VCaP (cell line): ENCODE results near the gene GSTK1.

ENCODE experiments used
- H3K27ac ChIP-seq: fragments of 450-650 bp; 2 replicates; pipeline ENCODE4 v1.5.1; 2017
- TF ChIP-seq, protein P1 (sequence below): fragments of 450-650 bp; conservative IDR thresholded peaks from 2 replicates; pipeline ENCODE4 v1.5.1; 2017; ENCODE audit warnings: mild to moderate bottlenecking, moderate library complexity

Gene GSTK1

GRCh38 chr7:143233816-143234532, 29.3 kb upstream of the GSTK1 start:
- H3K27ac ChIP-seq: no peak overlapping the region
- TF ChIP-seq, protein P1, sequence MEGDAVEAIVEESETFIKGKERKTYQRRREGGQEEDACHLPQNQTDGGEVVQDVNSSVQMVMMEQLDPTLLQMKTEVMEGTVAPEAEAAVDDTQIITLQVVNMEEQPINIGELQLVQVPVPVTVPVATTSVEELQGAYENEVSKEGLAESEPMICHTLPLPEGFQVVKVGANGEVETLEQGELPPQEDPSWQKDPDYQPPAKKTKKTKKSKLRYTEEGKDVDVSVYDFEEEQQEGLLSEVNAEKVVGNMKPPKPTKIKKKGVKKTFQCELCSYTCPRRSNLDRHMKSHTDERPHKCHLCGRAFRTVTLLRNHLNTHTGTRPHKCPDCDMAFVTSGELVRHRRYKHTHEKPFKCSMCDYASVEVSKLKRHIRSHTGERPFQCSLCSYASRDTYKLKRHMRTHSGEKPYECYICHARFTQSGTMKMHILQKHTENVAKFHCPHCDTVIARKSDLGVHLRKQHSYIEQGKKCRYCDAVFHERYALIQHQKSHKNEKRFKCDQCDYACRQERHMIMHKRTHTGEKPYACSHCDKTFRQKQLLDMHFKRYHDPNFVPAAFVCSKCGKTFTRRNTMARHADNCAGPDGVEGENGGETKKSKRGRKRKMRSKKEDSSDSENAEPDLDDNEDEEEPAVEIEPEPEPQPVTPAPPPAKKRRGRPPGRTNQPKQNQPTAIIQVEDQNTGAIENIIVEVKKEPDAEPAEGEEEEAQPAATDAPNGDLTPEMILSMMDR: no peak

GRCh38 chr7:143234533-143234875, 28.7 kb upstream of the GSTK1 start:
- TF ChIP-seq, protein P1: no peak
- H3K27ac ChIP-seq: no peak overlapping the region

GRCh38 chr7:143235561-143235960, 27.7 kb upstream of the GSTK1 start:
- TF ChIP-seq, protein P1: no peak
- no peak overlapping the region for H3K27ac ChIP-seq

GRCh38 chr7:143236408-143236990, 26.7 kb upstream of the GSTK1 start:
- TF ChIP-seq, protein P1: no peak
- H3K27ac ChIP-seq: no peak overlapping the region

- TF ChIP-seq, protein P1: no peak
- H3K27ac ChIP-seq: no peak overlapping the region
Observed at GRCh38 chr7:143237366-143237765, 25.9 kb upstream of the GSTK1 start.

- TF ChIP-seq, protein P1: no peak
- H3K27ac ChIP-seq: no peak overlapping the region
Observed at GRCh38 chr7:143238289-143238980, 24.8 kb upstream of the GSTK1 start.

DNA sequence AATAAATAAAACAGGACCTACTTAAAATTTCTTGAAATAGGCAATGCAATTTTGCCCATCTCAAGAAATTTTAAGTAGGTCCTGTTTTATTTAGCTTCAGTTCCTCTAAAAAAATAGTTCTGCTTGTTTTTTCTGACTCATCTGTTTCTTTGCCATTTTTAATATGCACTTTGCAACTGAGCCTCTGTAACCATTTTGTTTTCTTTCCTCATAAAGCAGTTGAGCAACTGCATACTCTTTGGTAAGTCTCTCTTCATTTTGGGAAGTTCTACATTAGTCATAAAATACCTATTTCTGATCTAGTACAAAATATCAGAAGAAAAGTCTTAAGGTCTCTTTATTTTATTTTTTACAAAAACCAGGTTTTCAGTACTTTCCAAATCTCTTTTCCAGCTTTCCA, 23.4 kb upstream of the GSTK1 start:
- no peak overlapping the region for H3K27ac ChIP-seq
- TF ChIP-seq, protein P1: no peak
